ENCODE results near the gene GRXCR2.
A peak's percentile ranks its signal among the peaks of the same experiment; 100 is the strongest.

Gene GRXCR2

GRCh38 chr5:145835848-145836239 is 37.0 kb downstream of the GRXCR2 start:
- no peak for DNase-seq (ENCODE audit: low read depth)

GRCh38 chr5:145834917-145835847 is 37.6 kb downstream of the GRXCR2 start, which contains the start of gene PRELID2:
TSS of gene PRELID2 (minus strand) at chr5:145835342. CDS start at chr5:145835251, 91 bp downstream.
- DNase-seq (ENCODE audit: low read depth): peak; percentile 44

GRCh38 chr5:145834554-145834916 is 38.3 kb downstream of the GRXCR2 start:
- DNase-seq (ENCODE audit: low read depth): no peak

- DNase-seq (ENCODE audit: low read depth): no peak
Measured at GRCh38 chr5:145833631-145834200, 39.1 kb downstream of the GRXCR2 start.

DNA sequence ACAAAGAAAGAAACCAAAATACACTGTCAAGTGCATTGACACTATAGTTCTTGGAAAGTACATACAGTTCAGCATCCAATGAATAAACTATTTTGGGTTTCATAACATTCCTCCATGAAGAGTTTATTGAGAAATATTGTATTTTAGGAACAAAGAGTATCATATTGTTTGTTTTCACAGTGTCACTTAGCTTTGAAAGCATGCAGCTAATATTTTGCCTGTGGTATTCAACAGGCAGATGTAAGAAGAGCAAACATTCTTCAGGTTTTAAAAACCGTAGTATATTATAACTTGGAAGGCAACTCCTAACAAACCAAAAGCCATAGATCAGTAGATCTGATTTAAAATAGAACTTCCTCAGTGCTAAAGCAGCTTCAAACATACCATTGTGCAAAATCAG is 42.2 kb downstream of the GRXCR2 start:
- no peak for DNase-seq (ENCODE audit: low read depth)

DNA sequence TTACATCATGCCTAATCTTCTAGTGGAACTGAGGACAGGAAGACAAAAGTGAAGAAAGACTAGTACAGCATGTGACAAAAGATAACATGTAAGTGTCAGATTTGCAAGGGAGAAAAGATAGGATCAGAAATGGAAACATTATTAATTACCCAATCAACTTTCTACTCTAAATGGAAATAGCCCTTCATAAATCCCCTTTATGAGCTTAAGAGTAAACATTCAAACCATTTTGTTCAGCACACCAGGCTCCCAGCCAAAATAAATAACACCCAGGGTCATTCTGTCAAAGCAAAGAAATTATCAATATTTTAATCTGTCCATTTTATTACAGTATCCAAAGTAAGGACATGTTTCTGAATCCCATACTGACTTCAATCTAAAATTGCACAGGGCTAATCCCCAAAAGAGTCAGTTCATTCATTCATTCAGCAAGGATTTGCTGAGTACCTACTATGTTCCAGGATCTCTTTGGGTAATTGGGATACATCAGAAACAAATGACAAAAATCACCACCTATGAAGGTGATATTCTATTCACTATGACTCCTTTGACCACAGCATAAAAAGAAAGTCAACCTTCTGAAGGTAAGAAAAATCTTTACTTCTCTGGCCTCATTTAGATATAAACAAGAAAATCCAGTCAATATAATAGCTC is 43.0 kb downstream of the GRXCR2 start:
- no peak for DNase-seq (ENCODE audit: low read depth)

GRCh38 chr5:145826895-145827674 is 45.7 kb downstream of the GRXCR2 start:
- no peak for DNase-seq (ENCODE audit: low read depth)

DNA sequence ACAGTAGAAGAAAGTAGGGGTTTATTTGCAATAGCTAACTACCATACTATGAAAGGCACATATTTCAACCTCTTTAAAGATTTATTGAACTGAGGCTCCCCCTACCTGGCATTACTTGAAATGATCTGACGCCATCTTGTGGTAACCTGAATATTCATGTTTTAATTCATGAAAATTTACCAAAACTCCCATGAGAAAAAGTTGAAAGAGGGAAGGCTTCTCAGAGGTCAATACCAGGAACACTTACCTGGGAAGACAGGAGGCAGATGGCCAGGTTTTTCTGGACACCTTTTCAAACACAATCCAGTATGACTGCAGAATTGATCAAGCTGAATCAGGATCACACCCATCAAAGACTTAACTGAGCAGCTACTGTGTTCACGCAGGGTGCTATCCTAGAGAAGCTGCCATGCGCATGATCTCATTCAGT is 47.0 kb downstream of the GRXCR2 start:
- DNase-seq (ENCODE audit: low read depth): no peak

GRCh38 chr5:145824040-145824439 is 48.8 kb downstream of the GRXCR2 start:
- DNase-seq (ENCODE audit: low read depth): no peak

DNA sequence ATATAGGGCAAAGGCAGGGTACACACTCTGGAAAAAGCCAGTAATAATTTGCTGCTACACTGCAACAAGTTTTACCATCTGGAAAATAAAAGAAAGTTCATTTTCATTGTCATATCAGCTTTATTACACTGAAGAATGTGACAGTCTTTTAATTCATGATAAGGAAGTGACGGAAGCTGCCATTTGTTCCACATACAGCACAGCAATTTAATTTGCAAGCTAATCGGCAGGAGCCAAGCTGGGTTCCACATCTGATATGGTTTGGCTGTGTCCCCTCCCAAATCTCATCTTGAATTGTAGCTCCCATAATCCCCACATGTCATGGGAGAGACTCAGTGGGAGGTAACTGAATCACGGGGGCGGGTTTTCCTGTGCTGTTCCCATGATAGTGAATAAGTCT is 54.2 kb downstream of the GRXCR2 start:
- DNase-seq (ENCODE audit: low read depth): no peak

DNA sequence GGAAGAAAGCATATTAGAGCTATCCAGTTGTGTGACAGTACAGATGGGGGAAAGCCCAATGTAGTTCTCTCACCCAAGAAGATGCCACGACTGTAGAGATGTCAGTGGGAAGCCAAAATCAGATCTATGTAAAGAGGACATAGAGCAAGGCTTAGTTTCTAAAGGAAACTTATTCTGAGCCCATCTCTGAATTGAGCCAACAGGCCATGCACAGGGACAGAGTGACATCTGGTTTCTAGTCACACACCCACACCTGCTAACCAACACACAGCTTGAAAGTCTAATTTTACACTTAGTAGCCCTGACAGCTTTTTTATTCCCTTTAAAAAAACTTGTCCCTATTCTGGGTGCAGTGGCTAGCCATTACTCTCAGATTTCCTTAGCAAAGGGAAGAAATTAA is 59.9 kb downstream of the GRXCR2 start:
- no peak for DNase-seq (ENCODE audit: low read depth)

DNA sequence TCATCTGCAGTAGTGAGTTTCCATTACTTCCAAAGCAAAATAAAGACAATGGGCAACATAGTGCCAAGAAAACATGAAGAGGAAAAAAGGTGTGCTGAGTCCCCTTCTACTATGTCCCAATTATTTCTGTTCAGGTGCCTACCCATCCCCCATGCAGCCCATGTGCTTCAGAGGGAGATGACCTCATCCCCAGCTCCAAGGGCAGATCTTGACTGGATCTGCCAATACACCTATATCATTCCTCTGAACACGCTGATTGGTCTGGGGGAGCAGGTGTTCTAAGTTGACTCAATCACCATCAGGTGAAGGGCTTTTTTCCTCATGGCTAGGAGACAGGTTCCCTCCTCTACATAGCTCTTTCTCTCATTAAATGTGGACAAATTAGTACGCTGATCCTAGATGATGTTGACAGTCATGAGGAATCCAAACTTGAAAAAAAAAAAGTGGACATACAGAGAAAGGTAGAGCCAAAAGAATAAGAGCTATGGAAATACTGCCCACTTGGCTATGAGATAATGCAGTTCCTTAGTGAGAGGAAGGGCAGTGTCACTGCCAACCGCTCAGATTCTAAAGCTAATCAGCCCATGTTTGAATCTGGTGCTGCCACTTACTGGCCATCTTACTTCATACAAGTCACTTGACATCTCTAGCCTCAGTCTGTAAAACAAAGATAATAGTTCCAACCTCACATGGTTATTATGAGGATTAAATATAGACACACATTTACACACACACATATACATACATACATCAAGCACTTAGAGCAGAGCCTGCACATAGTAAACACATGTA is 60.8 kb downstream of the GRXCR2 start:
- DNase-seq (ENCODE audit: low read depth): no peak

Measured in T-helper 22 cell (primary cell).